ENCODE data around the gene UPK2.
"Not testable (repeated sequence)": the region's sequence is repeated elsewhere in the genome, so short reads cannot be mapped to it uniquely, and the experiment has no call there.

UPK2 gene

DNA sequence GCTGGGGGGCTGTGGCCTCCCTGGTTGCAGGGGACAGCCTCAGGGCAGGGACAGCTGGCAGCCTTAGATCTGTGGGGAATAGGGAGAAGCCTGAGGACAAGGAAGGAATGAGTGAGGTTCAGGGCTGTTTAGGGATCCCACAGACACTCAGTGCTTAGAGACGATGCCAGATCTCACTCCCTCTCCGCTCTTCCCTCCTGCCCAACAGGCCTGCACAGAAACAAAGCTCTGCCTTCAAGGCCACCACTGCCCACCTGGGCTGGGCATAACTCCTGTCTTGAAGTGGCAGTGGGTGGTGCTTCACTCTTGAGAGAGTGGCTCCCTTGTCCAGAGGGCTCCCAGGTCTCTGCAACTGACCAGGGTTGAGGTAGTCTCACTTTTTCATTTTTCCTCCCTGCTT lies 28.7 kb downstream of the UPK2 start:
- H3K9me3 ChIP-seq (ENCODE audit: severe bottlenecking): no peaks in the 10 kb centered on the region
- H3K27ac ChIP-seq: no peak overlapping the region
- no peaks in the 10 kb centered on the region for H3K27me3 ChIP-seq (ENCODE audit: insufficient read depth, low read depth, severe bottlenecking)
- DNase-seq: no peak
- TF ChIP-seq, protein P1, sequence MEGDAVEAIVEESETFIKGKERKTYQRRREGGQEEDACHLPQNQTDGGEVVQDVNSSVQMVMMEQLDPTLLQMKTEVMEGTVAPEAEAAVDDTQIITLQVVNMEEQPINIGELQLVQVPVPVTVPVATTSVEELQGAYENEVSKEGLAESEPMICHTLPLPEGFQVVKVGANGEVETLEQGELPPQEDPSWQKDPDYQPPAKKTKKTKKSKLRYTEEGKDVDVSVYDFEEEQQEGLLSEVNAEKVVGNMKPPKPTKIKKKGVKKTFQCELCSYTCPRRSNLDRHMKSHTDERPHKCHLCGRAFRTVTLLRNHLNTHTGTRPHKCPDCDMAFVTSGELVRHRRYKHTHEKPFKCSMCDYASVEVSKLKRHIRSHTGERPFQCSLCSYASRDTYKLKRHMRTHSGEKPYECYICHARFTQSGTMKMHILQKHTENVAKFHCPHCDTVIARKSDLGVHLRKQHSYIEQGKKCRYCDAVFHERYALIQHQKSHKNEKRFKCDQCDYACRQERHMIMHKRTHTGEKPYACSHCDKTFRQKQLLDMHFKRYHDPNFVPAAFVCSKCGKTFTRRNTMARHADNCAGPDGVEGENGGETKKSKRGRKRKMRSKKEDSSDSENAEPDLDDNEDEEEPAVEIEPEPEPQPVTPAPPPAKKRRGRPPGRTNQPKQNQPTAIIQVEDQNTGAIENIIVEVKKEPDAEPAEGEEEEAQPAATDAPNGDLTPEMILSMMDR (IDR thresholded peaks at IDR 0.05; ENCODE audit: low read depth, low read length): no peak
- H3K36me3 ChIP-seq: no peaks in the 10 kb centered on the region
- H3K4me3 ChIP-seq (ENCODE audit: low read depth, low read length): no peak overlapping the region

DNA sequence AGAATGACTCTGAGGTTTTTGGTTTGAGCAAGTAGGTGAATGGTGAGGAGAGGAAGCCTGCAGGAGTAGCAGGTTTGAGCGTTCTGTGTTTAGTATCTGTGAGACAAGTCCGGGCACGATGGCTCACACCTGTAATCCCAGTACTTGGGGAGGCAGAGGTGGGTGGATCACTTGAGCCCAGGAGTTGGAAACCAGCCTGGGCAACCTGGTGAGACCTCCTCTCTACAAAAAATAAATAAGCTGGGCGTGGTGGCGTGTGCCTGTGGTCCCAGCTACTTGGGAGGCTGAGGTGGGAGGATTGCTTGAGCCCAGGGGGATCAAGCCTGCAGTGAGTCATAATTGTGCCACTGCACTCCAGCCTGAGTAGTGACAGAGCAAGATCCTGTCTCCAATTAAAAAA lies 32.2 kb downstream of the UPK2 start:
- Histone ChIP-seq H3K27me3 (ENCODE audit: insufficient read depth, low read depth, severe bottlenecking) (no peaks in the 10 kb centered on the region), H3K4me3 (ENCODE audit: low read depth, low read length) (no peak overlapping the region), H3K36me3 (no peaks in the 10 kb centered on the region), H3K27ac (no peak overlapping the region), H3K9me3 (ENCODE audit: severe bottlenecking) (no peaks in the 10 kb centered on the region)
- peak; percentile 22 for DNase-seq
- TF ChIP-seq, protein P1 (IDR thresholded peaks at IDR 0.05; ENCODE audit: low read depth, low read length): no peak

DNA sequence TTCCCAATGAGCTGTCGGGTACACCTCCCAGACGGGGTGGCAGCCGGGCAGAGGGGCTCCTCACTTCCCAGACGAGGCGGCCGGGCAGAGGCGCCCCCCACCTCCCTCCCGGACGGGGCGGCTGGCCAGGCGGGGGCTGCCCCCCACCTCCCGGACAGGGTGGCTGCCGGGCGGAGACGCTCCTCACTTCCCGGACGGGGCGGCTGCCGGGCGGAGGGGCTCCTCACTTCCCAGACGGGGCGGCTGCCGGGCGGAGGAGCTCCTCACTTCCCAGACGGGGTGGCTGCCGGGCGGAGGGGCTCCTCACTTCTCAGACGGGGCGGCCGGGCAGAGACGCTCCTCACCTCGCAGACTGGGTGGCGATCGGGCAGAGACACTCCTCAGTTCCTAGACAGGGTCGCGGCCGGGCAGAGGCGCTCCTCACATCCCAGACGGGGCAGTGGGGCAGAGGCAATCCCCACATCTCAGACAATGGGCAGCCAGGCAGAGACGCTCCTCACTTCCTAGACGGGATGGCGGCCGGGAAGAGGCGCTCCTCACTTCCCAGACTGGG lies 35.5 kb downstream of the UPK2 start:
- not testable (repeated sequence) for H3K27me3 ChIP-seq (ENCODE audit: insufficient read depth, low read depth, severe bottlenecking); H3K27ac ChIP-seq; H3K4me3 ChIP-seq (ENCODE audit: low read depth, low read length)

DNA sequence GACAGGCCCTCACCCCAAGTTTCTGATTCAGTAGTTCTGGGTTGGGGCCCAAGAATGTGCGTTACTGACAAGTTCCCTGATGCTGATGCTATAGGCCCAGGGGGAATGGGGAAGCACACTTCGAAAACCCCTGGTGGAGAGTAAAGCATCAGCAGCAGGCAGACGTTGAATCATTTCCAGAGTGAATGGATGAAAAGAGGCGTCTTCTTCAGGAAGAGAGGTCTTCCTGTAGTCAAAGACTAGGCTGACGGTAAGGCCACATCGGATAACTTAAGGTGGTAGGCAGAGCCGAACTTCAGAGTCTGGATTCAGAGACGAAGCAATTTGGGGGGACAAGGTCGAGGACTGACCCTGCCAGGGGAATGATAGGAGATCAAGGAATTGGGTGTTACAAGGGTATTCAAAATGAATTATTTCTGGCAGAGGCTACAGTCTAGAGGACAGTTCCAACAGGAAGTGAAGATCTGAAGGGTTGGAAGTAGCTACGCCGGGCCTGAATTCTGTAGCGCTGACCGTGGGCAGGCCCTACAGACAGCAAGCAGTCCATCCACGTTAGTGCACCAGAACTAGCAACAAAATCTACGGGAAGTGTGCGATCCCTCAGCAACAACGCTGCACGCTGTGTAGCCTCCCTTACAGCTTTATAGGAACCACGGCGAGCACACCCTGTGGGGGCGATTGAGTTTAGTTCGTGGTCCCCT lies 41.0 kb downstream of the UPK2 start:
- Histone ChIP-seq H3K9me3 (ENCODE audit: severe bottlenecking) (no peaks in the 10 kb centered on the region), H3K4me3 (ENCODE audit: low read depth, low read length) (peak overlapping the region; percentile 78), H3K36me3 (peaks cover 42% of the 10 kb centered on the region), H3K27me3 (ENCODE audit: insufficient read depth, low read depth, severe bottlenecking) (no peaks in the 10 kb centered on the region), H3K27ac (peak overlapping the region; percentile 71)
- TF ChIP-seq, protein P1 (IDR thresholded peaks at IDR 0.05; ENCODE audit: low read depth, low read length): no peak
- DNase-seq: no peak

More for the DNA sequence above, 35.5 kb downstream of the UPK2 start:
- not testable (repeated sequence) for H3K36me3 ChIP-seq; DNase-seq; H3K9me3 ChIP-seq (ENCODE audit: severe bottlenecking)

DNA sequence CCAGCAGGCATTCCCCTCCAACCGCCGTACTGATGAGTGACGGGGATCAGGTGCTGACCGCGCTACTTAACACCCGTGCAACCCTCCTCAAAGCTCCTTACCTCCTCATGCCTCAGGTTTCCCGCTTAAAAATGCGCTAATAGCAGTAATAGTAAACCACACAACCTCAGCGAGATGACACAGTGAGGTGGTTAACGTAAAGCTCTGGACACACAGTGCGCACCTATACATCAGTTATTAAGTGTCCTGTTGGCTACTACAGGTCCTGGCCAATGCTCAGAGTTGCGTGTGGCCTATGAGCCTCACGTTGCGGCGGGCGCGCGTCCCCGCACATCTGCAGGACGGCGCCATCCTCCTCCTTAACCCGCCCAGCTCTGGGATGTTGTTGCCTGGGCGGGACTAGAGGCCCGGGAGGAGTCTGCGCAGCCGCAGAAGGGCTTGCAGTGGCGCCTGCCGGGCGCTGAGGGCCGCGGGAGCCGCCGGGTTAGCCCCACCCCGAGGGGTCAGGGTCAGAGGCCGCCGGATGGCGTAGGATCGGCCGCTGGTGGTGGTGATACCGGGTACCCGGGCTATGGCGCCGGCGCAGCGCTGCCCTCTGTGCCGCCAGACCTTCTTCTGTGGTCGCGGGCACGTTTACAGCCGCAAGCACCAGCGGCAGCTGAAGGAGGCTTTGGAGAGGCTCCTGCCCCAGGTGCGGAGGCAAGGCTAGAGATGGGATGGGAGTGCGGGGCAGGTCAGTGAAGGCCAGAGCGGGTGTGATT lies 41.7 kb downstream of the UPK2 start, which contains the start of gene CENATAC:
Gene CENATAC (plus strand): TSS at position 512 of the 761 bp plus-strand sequence. CDS start 60 bp downstream, at position 572.
- TF ChIP-seq, protein P1 (IDR thresholded peaks at IDR 0.05; ENCODE audit: low read depth, low read length): no peak
- H3K27ac ChIP-seq: peak within 1 kb of the TSS; percentile 71
- no peaks in the 10 kb centered on the region for H3K9me3 ChIP-seq (ENCODE audit: severe bottlenecking)
- peaks cover 48% of the 10 kb centered on the region for H3K36me3 ChIP-seq
- no peaks in the 10 kb centered on the region for H3K27me3 ChIP-seq (ENCODE audit: insufficient read depth, low read depth, severe bottlenecking)
- DNase-seq: peak; percentile 94
- peak within 1 kb of the TSS; percentile 78 for H3K4me3 ChIP-seq (ENCODE audit: low read depth, low read length)

DNA sequence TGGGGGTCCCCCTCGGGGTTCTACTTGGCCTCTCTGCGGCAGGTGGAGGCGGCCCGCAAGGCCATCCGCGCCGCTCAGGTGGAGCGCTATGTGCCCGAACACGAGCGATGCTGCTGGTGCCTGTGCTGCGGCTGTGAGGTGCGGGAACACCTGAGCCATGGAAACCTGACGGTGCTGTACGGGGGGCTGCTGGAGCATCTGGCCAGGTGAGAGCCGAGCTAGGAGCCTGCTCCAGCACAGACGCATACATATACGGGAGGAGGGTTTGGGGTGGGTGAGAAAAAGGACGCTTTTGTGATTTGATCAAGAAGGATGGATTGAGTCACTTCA lies 42.3 kb downstream of the UPK2 start:
- Histone ChIP-seq H3K36me3 (peaks cover 48% of the 10 kb centered on the region), H3K27ac (peak overlapping the region; percentile 71), H3K9me3 (ENCODE audit: severe bottlenecking) (no peaks in the 10 kb centered on the region), H3K27me3 (ENCODE audit: insufficient read depth, low read depth, severe bottlenecking) (no peaks in the 10 kb centered on the region), H3K4me3 (ENCODE audit: low read depth, low read length) (peak overlapping the region; percentile 78)
- TF ChIP-seq, protein P1 (IDR thresholded peaks at IDR 0.05; ENCODE audit: low read depth, low read length): no peak
- peak; percentile 12 for DNase-seq

All from WERI-Rb-1 (cell line).